HG03571 (cell line): ENCODE measurements around the gene HTR2C.

ENCODE experiments used
- ATAC-seq: cut with Tn5 transposase; IDR thresholded peaks from one replicate; pipeline ENCODE4 v1.9.1; 2021; ENCODE audit not compliant: unreplicated experiment

The HTR2C gene

DNA sequence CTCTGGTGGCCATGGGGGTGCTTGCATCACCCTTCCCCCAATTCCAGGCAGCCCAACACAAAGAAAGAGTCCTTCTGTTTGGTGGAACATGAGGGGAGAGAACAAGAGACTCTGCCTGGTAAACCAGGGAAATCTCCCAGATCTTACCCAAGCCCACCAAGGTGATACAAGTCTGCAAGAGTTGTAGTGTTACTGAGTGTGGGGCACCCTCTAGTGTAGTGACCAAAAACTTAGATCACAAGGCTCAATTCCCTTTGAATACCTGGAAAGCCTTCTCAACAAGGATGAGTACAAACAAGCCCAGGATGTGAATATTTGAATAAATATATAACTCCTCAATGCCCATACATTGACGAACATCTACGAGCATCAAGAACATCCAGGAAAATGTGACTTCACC is 368.8 kb downstream of the HTR2C start:
- ATAC-seq: no peak
